K562 (cell line): ENCODE data around the gene TMIGD3. TPM values are rescaled to one million over a fixed set of nuclear protein-coding genes. Genes with fewer than 3 reads are reported as not detected.

Experiments used
- ARID1B ChIP-seq: fragments of 450-650 bp; IDR thresholded peaks from 2 replicates; pipeline ENCODE4 v1.6.1; 2016; ENCODE audit warnings: antibody characterized with exemption, mild to moderate bottlenecking, inconsistent platforms
- CBFA2T2 ChIP-seq: fragments of 450-650 bp; conservative IDR thresholded peaks from 2 replicates; pipeline ENCODE4 v1.6.1; 2017; ENCODE audit warnings: mild to moderate bottlenecking
- CBX3 ChIP-seq, 2 experiments: IDR thresholded peaks; 1 replicate in 1 of 2; 2 replicates in 1 of 2; pipeline ENCODE4 v1.6.1; 2012; ENCODE audit warnings: inconsistent platforms in 2 of 2, low read length in 2 of 2, borderline replicate concordance in 1 of 2, control low read depth in 1 of 2
- CTCF ChIP-seq, 3 experiments: IDR thresholded peaks in 2 of 3; conservative IDR thresholded peaks in 1 of 3; 2 replicates each; pipeline ENCODE4 v1.5.1; 2011 to 2012; ENCODE audit warnings: low read length in 3 of 3, mild to moderate bottlenecking in 3 of 3, control low read depth in 2 of 3, improper control_type of control experiment in 1 of 3, inconsistent platforms in 1 of 3, low read depth in 1 of 3, mixed read lengths in 1 of 3, moderate library complexity in 1 of 3; ENCODE audit not compliant: insufficient read depth in 2 of 3
- E2F5 ChIP-seq: sonication (generic); formaldehyde crosslinking; IDR thresholded peaks from 2 replicates; pipeline ENCODE4 v1.8.0; 2022; ENCODE audit warnings: mild to moderate bottlenecking, missing genetic modification reagents
- GATAD2B ChIP-seq: fragments of 450-650 bp; IDR thresholded peaks from 2 replicates; pipeline ENCODE4 v1.6.1; 2017; ENCODE audit warnings: mild to moderate bottlenecking, borderline replicate concordance
- GTF3C2 ChIP-seq: IDR thresholded peaks from 3 replicates; pipeline ENCODE4 v1.6.1; 2011; ENCODE audit warnings: borderline replicate concordance, mild to moderate bottlenecking, moderate library complexity; ENCODE audit not compliant: insufficient read length; ENCODE audit errors: extremely low read depth
- HDAC1 ChIP-seq, 2 experiments: fragments of 450-650 bp; IDR thresholded peaks; 2 replicates each; pipeline ENCODE4 v1.6.1; 2016 to 2017; ENCODE audit warnings: inconsistent platforms in 1 of 2, mild to moderate bottlenecking in 1 of 2, moderate library complexity in 1 of 2
- KLF1 ChIP-seq: fragments of 450-650 bp; IDR thresholded peaks from 2 replicates; pipeline ENCODE4 v1.6.1; 2016; ENCODE audit warnings: missing genetic modification characterization, missing compliant biosample characterization
- MCM2 ChIP-seq: fragments of 450-650 bp; IDR thresholded peaks from 2 replicates; pipeline ENCODE4 v1.6.1; 2017; ENCODE audit warnings: low read depth, mild to moderate bottlenecking
- NFIC ChIP-seq: fragments of 450-650 bp; IDR thresholded peaks from 2 replicates; pipeline ENCODE4 v1.6.1; 2017; ENCODE audit warnings: mild to moderate bottlenecking, inconsistent platforms
- POLR2B ChIP-seq: fragments of 450-650 bp; IDR thresholded peaks from 2 replicates; pipeline ENCODE4 v1.6.1; 2018; ENCODE audit warnings: low read depth; ENCODE audit not compliant: partially characterized antibody
- RAD21 ChIP-seq, 2 experiments: fragments of 250-450 bp in 1 of 2; fragments of 450-650 bp in 1 of 2; sonication (Bioruptor Pico) in 1 of 2; formaldehyde crosslinking in 1 of 2; IDR thresholded peaks in 1 of 2; conservative IDR thresholded peaks in 1 of 2; 2 replicates each; pipeline versions ENCODE4 v1.4.0 to v1.8.0; 2020 to 2022; ENCODE audit warnings: mild to moderate bottlenecking in 2 of 2, moderate library complexity in 1 of 2
- SIRT6 ChIP-seq: IDR thresholded peaks from one replicate; pipeline ENCODE4 v1.6.1; 2012; ENCODE audit warnings: low read depth, mild to moderate bottlenecking, control low read depth, inconsistent platforms, low read length, moderate library complexity
- SIX5 ChIP-seq, 2 experiments: IDR thresholded peaks; 2 replicates each; pipeline ENCODE4 v1.6.1; 2011; ENCODE audit warnings: low read length in 2 of 2, borderline replicate concordance in 1 of 2, low read depth in 1 of 2, mild to moderate bottlenecking in 1 of 2, moderate library complexity in 1 of 2; ENCODE audit not compliant: insufficient read depth in 1 of 2
- ZHX1 ChIP-seq: fragments of 150-350 bp; conservative IDR thresholded peaks from 2 replicates; pipeline ENCODE4 v1.6.1; 2014; ENCODE audit warnings: low read length
- ZNF324 ChIP-seq: fragments of 250-450 bp; sonication (Bioruptor Pico); IDR thresholded peaks from 2 replicates; pipeline ENCODE4 v1.4.0; 2020; ENCODE audit warnings: mild to moderate bottlenecking
- ZSCAN29 ChIP-seq: fragments of 450-650 bp; IDR thresholded peaks from 2 replicates; pipeline ENCODE4 v1.6.1; 2017
- polyA plus RNA-seq, 8 experiments: library from polyadenylated mRNA; depleted of rRNA in 4 of 8; stranded (reverse) in 5 of 8; unstranded in 3 of 8; fragments of >200 nt; fragmentation: Nextera tagmentation in 2 of 8; fragmentation: Illumina TruSeq in 1 of 8; extraction: Ambion mirVana in 2 of 8; extraction: Trizol in 1 of 8; gene quantifications; 2 replicates each; pipeline versions ENCODE4 v1.2.1 to v1.2.3, GENCODE V29; 2011 to 2014; ENCODE audit warnings: inconsistent platforms in 1 of 8, missing spikeins in 1 of 8
- total RNA-seq, 7 experiments: library from RNA; depleted of rRNA in 6 of 7; stranded (reverse); fragments of >200 nt in 6 of 7; fragmentation: Illumina TruSeq in 2 of 7; extraction: Trizol in 2 of 7; gene quantifications; 2 replicates each; pipeline versions ENCODE4 v1.2.1 to v1.2.3, GENCODE V29; 2011 to 2021; ENCODE audit warnings: low replicate concordance in 1 of 7

Gene TMIGD3
- total and polyA plus RNA-seq, 9 of the 15 experiments (the other 6 are each of a cell fraction or from before 2014, with no cell fraction given), result 0.11 to 0.13 (median 0.11) TPM; not detected in 6

- TF ChIP-seq RAD21 (CRISPR knock-in tag; conservative IDR thresholded peaks at IDR 0.05 in 1 of 2, IDR thresholded peaks at IDR 0.05 in 1 of 2) (peak; percentile 37 to 58; a peak in 3 of 4 replicates), E2F5 (CRISPR knock-in tag) (no peak), SIX5 (IDR thresholded peaks at IDR 0.05; ENCODE audit: borderline replicate concordance in 1 of 2, insufficient read depth in 1 of 2, low read depth in 1 of 2, low read length in 2 of 2) (no peak), POLR2B (no peak), ZSCAN29 (no peak), NFIC (no peak), CBX3 (IDR thresholded peaks at IDR 0.05; ENCODE audit: borderline replicate concordance in 1 of 2, low read length in 2 of 2) (no peak), CTCF (IDR thresholded peaks at IDR 0.05 in 2 of 3, conservative IDR thresholded peaks at IDR 0.05 in 1 of 3; ENCODE audit: insufficient read depth in 2 of 3, low read depth in 1 of 3, low read length in 3 of 3) (peak; percentile 61 to 78 (median 70)), CBFA2T2 (no peak), ZHX1 (no peak), GTF3C2 (no peak), GATAD2B (no peak), ARID1B (no peak), ZNF324 (CRISPR knock-in tag) (no peak), KLF1 (no peak), HDAC1 (IDR thresholded peaks at IDR 0.05) (no peak), SIRT6 (no peak), MCM2 (no peak)
Observed at GRCh38 chr1:111441573-111442192, 61.8 kb downstream of the TMIGD3 start (continued).
